ENCODE results near the gene TARS2. TPM values are rescaled to one million over a fixed set of nuclear protein-coding genes. Genes with fewer than 3 reads are reported as not detected.

The TARS2 gene
- total and polyA plus RNA-seq, 2 of the 13 experiments (the other 11 are each of a cell fraction or from before 2014, with no cell fraction given): 21.3 to 22.8 TPM

DNA sequence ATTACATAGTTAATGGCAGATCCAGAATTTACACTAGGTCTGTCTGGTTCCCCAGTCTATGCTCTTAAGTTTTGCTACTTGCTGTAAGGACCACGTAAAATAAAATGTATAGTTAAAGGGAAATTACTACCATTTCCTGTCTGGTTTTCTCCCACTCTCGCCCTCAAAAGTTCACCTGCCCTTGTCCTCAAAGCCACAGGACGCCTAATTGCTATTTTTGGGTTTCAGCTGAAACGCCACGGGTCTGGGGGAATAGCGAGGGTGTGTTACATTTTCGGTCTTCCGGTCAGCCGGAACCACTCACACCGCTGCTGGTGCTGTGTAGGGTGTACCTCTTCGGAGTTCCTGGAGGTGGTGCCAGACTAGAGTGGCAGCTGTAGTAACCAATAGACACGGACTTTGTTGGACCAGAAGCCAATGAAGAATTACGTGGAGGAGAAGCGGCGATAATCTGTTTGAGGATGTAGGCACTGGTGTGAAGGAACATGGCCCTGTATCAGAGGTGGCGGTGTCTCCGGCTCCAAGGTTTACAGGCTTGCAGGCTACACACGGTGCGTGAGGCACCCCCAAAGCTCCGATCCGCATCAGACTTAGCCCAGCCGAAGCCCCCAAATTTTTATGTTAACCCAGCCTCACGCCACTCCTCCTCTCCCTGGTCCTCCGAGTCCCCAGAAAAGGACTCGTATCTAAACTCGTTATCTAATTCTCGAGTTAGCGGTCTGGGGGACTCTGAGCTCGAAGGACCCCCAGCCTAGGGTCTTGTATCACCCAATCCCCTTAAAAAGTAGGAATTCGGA, at the start of gene TARS2 (continued):
- TF ChIP-seq ZHX2 (IDR thresholded peaks at IDR 0.05; ENCODE audit: low read depth) (peak; percentile 82), ZHX2 (CRISPR knock-in tag; IDR thresholded peaks at IDR 0.05; ENCODE audit: borderline replicate concordance) (no peak; the same call in 1 of the 2 replicates), SRSF1 (optimal IDR thresholded peaks at IDR 0.05; ENCODE audit: low read depth, low read length) (no peak), RCOR2 (CRISPR knock-in tag; IDR thresholded peaks at IDR 0.05) (0 out of 2 replicates have a peak, but pooled peaks have one; percentile 44), PPARG (CRISPR knock-in tag; conservative IDR thresholded peaks at IDR 0.05) (peak; percentile 60; the same call in 1 of the 2 replicates), ZBTB37 (CRISPR knock-in tag; IDR thresholded peaks at IDR 0.05) (no peak), RBM39 (IDR thresholded peaks at IDR 0.05; ENCODE audit: low read depth, low read length, poor library complexity, severe bottlenecking) (no peak), ZNF280D (CRISPR knock-in tag; IDR thresholded peaks at IDR 0.05) (peak; percentile 30)
- TF ChIP-seq, protein P1, sequence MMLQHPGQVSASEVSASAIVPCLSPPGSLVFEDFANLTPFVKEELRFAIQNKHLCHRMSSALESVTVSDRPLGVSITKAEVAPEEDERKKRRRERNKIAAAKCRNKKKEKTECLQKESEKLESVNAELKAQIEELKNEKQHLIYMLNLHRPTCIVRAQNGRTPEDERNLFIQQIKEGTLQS (CRISPR knock-in tag; IDR thresholded peaks at IDR 0.05): 0 out of 2 replicates have a peak, but pooled peaks have one; percentile 30
- TF ChIP-seq, protein P2, sequence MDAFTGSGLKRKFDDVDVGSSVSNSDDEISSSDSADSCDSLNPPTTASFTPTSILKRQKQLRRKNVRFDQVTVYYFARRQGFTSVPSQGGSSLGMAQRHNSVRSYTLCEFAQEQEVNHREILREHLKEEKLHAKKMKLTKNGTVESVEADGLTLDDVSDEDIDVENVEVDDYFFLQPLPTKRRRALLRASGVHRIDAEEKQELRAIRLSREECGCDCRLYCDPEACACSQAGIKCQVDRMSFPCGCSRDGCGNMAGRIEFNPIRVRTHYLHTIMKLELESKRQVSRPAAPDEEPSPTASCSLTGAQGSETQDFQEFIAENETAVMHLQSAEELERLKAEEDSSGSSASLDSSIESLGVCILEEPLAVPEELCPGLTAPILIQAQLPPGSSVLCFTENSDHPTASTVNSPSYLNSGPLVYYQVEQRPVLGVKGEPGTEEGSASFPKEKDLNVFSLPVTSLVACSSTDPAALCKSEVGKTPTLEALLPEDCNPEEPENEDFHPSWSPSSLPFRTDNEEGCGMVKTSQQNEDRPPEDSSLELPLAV (CRISPR knock-in tag; conservative IDR thresholded peaks at IDR 0.05; ENCODE audit: low read depth): no peak
